K562 (cell line): ENCODE data around the gene PRDM12. TPM values are rescaled to one million over a fixed set of nuclear protein-coding genes. Genes with fewer than 3 reads are reported as not detected.

Experiments used
- ZNF384 ChIP-seq: IDR thresholded peaks from 2 replicates; pipeline ENCODE4 v1.6.1; 2012; ENCODE audit warnings: low read depth, low read length, improper control_type of control experiment
- ZNF407 ChIP-seq: fragments of 450-650 bp; IDR thresholded peaks from 2 replicates; pipeline ENCODE4 v1.6.1; 2016; ENCODE audit warnings: low read depth
- polyA plus RNA-seq, 8 experiments: library from polyadenylated mRNA; depleted of rRNA in 4 of 8; stranded (reverse) in 5 of 8; unstranded in 3 of 8; fragments of >200 nt; fragmentation: Nextera tagmentation in 2 of 8; fragmentation: Illumina TruSeq in 1 of 8; extraction: Ambion mirVana in 2 of 8; extraction: Trizol in 1 of 8; gene quantifications; 2 replicates each; pipeline versions ENCODE4 v1.2.1 to v1.2.3, GENCODE V29; 2011 to 2014; ENCODE audit warnings: inconsistent platforms in 1 of 8, missing spikeins in 1 of 8
- total RNA-seq, 7 experiments: library from RNA; depleted of rRNA in 6 of 7; stranded (reverse); fragments of >200 nt in 6 of 7; fragmentation: Illumina TruSeq in 2 of 7; extraction: Trizol in 2 of 7; gene quantifications; 2 replicates each; pipeline versions ENCODE4 v1.2.1 to v1.2.3, GENCODE V29; 2011 to 2021; ENCODE audit warnings: low replicate concordance in 1 of 7

Gene PRDM12
- total and polyA plus RNA-seq, 9 of the 15 experiments (the other 6 are each of a cell fraction or from before 2014, with no cell fraction given) = 0.04 to 0.22 (median 0.07) TPM; not detected in 3

DNA sequence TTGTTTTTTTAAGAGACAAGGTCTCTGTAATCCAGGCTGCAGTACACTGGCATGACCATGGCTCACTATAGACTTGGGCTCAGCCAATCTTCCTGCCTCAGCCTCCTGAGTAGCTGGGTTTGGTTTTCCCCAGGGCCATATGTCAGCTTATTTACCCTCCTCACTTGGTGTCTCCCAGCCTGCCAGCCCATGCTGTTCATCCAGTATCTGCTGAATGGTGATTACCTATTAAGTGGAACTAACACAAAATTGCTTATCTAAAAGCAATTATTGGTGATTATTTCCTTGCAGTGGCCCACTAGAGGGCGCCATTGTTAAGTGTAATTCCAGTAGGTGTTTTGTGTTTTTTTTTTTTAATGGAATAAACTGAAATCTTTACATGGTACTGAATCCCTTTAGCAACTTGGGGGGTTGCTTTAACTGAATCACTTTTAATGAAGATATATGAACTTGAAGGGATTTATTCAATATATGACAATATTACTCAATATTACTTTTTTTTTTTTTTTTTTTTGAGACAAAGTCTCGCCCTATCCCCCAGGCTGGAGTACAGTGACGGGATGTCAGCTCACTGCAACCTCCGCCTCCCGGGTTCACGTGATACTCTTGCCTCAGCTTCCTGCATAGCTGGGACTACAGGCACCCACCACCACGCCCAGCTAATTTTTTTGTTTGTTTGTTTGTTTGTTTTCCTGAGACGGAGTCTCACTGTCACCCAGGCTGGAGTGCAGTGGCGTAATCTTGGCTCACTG, 43.0 kb downstream of the PRDM12 start (continued):
- TF ChIP-seq ZNF407 (no peak), ZNF384 (peak; percentile 94)
- TF ChIP-seq, all 486 proteins: peak for 12
